Activated T-cell treated with anti-CD3 and anti-CD28 coated beads for 4 hours (primary cell): ENCODE data around the gene GABBR1.

Experiments
- DNase-seq: peaks from one replicate; pipeline ENCODE4 v3.0.0-alpha.2; 2020

The GABBR1 gene

DNA sequence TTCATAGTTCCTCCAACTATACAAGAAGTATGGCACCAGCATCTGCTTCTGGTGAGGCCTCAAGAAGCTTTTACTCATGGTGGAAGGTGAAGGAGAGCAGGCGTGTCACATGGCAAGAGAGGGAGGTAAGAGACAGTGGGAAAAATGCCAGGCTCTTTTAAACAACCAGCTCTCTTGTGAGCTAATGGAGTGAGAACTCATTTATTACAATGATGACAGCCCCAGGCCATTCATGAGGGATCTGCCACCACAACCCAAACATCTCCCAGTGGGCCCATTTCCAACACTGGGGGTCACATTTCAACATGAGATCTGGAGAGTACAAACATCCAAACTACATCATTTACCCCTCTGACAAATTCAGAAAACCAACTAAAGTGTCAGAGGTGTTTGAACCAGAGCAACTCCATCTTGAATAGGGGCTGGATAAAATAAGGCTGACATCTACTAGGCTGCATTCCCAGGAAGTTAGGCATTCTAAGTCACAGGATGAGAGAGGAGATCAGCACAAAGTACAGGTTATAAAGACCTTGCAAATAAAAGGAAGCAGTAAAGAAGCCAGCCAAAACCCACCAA lies 71.3 kb downstream of the GABBR1 start:
- DNase-seq = no peak

DNA sequence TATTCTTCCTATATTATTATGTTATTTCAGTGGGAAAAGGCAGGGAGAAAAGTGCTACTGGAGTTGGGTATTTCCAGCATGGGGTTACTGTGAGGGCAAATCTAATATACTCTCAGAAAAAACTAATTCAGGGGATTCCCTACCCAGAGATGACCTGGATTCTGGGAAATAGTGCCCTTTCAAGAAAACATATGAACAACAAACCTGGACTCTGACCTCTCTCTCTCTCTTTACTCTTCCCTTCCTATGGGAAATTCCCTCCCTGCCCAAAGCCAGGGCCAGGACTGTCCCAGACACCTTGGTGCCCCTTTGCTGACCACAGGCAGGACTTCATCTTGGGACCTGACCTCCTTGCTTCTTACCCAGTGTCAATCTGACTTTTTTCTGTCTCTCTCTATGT lies 71.9 kb downstream of the GABBR1 start:
- no peak for DNase-seq

DNA sequence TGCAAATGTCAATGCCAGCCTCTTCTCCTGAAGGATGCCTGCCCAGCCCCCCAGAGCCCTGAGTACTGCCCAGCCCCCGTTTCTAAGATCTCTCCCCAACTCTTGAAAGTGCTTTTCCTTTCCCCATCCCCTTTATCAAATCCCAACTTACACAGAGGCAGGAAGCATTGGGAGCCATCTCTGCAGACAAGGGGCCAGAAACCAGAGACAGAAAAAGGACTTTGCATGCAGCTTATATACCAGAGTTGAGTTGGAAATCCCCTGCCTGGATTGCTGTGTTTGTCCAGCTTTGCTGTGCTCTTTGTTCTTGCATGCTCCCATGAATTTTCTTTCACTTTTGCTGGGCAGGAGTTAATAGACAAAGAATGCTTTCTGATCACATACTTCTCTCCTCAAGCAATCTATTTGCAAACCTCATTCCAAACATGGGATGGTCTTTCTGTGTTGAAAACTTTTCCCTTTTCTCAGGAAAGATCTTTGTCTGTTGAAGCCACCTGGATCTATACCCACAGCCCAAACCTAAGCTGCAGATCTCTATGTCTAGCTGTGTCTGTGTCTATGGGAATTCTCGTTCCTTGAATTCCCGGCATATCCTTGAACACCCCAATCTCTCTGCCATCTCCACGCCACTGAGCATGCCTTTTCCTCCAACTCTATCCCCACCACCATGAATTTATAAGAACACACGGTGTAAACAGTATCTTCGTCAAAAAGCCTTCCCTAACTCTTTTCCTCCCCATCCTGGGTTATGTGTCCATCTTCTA lies 73.3 kb downstream of the GABBR1 start, which contains the start of gene UBD:
Gene UBD, minus strand, starts transcription at position 209 of the 764 bp plus-strand sequence. Its CDS starts 31 bp downstream, at position 178.
- no peak for DNase-seq

DNA sequence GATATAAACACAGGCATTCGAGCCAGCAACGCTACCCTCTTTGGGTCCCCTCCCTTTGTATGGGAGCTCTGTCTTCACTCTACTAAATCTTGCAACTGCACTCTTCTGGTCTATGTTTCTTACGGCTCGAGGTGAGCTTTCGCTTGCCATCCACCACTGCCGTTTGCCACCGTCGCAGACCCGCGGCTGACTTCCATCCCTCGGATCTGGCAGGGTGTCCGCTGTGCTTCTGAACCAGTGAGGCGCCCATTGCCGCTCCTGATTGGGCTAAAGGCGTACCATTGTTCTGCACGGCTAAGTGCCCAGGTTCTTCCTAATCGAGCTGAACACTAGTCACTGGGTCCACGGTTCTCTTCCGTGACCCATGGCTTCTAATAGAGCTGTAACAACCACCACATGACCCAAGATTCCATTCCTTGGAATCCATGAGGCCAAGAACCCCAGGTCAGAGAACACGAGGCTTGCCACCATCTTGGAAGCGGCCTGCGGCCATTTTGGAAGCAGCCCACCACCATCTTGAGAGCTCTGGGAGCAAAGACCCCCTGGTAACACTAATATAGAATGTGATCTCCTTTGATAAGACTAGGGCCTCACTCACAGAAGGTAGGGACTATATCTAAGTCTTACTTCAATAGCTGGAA lies 74.4 kb downstream of the GABBR1 start:
- no peak for DNase-seq

DNA sequence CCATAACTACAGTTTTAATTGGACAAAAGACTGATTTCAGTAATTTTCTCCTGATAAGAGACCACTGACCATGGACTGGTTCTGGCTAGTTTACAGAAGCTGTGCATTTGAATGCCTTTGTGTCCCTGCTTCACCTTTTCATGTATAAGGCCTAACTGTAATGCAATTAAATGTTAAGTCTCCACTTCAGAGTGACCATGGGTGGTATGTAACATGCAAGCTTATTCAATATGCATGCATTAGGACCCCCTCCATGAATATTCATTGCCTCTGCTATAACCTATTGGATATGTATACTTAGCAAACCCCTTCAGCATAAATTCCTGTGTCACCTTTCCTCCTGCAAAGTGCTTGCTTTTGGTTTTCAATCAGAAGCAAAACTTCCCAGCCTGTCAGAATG lies 75.7 kb downstream of the GABBR1 start:
- DNase-seq = no peak

DNA sequence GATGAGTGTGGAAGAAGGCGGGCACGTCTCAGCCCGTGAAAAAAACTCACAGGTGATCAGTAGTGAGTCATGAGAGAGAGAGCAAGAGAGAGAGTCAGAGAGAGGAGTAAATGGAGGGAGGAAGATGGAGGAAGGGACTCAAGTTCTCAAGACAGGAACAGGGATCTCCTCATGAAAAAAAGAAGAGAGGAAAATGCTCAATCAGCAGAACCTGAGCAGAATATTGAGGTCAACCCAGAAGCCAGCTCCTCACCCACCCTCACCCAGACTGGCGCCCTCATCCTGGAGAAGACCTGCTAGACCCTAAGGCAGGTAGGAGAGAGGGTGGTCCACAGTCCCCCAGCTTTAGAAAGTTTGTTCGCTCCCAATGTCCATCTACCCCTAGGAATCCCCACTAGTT lies 78.2 kb downstream of the GABBR1 start:
- DNase-seq = no peak

DNA sequence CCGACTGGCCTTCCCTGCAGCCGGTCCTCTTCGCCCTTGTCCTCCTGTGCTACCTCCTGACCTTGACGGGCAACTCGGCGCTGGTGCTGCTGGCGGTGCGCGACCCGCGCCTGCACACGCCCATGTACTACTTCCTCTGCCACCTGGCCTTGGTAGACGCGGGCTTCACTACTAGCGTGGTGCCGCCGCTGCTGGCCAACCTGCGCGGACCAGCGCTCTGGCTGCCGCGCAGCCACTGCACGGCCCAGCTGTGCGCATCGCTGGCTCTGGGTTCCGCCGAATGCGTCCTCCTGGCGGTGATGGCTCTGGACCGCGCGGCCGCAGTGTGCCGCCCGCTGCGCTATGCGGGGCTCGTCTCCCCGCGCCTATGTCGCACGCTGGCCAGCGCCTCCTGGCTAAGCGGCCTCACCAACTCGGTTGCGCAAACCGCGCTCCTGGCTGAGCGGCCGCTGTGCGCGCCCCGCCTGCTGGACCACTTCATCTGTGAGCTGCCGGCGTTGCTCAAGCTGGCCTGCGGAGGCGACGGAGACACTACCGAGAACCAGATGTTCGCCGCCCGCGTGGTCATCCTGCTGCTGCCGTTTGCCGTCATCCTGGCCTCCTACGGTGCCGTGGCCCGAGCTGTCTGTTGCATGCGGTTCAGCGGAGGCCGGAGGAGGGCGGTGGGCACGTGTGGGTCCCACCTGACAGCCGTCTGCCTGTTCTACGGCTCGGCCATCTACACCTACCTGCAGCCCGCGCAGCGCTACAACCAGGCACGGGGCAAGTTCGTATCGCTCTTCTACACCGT lies 79.5 kb downstream of the GABBR1 start:
- DNase-seq = no peak

DNA sequence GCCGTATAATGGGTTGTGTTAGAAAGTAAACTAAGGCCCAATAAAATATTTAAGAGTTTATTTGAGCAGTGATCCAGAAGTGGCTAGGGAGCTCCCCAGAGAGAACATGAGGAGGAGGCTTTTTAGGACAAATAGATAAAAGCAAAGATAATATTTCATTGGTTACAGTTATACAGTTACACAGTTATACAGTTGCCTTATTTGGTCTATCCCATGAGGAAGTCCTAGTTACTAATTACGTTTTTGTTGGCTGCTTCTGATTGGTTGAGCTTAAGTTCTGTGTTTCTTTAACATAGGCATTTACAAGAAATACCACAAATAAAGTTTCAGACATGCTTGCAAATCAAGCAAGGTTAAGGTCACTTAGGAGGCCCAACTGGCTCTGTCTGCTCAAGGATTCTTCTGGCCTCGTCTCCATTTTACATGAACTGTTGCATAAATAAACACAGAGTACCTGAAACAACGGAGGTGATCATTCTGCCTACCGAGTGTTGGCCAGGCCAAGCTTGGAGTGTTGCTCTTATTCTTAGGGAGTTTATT lies 80.4 kb downstream of the GABBR1 start:
- no peak for DNase-seq

DNA sequence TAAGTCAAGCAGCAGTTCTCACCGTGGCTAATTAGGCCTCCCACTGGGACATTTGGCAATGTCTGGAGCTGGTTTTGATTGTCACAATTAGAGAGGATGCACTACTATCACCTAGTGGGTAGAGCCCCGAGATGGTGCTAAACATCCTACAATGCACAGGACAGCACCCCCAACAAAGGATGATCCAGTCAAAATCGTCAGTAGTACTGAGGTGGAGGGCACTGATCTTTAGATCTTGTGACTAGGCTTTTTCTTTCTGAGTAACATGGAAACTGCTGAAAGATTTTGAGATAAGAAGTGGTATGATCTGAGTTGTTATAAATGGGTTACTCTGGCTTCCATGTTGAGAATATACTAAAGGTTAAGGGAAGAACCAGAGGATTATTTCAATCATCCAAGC lies 85.4 kb downstream of the GABBR1 start:
- DNase-seq = no peak

DNA sequence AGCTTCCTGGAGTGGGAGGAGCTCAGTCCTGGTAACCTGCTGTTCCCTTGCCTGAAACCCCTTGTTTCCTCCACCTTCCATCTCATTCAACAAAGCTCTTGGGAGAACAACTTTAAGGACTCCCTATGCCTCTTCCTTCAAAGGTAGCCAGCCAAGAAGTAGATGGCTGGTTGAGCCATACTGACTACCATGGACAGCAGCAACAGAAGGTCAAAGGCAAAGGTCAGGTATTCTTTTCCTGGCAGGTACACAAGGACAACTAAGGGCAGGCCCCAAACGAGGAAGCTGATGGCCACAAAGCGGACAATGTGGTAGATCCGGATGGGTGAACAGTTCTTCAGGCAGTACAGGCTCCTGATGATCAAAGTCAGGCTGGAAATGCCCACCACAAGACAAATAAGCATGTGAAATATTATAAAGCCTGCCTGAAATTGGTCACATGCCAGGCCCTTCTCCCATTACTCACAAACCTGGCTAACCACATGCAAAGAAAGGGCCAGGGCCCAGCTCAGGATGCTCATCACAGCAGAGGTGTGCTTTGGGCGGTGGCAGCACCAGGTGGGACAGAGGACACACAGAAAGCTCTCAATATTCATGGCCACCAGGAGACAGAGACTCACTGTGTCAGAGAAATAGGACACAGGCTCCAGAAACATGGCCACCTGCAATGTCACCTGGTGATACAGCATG lies 95.1 kb downstream of the GABBR1 start:
- DNase-seq = no peak

DNA sequence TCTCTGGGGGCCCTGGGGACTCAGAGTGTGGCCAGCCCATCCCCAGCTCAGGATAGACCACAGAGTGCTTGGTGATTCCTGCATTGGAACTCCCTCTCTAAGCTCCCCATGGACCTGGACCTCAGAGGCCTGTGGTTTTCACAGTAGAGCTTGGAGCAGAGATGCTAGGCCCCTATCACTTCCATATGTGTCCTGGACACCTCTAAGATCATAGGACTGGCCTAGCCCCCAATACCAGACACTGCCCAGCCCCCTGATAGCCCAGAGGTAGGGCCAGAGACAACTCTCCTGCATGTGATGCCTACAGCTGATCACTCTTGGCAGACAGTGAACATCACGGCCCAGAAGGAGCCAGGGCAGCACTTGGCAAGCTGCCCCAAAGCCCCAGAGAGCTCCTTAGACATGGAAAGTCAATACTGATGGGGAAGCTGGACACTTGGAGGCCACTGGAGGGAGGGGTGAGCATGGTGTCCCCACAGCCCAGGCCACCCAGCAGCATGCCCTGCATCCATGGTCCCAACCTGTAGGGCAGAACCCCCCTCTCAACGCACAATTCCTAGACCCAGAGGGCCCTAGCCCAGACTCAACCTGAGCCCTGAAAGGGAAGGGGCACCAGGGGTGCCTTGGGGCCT lies 100.5 kb downstream of the GABBR1 start:
- DNase-seq = no peak

DNA sequence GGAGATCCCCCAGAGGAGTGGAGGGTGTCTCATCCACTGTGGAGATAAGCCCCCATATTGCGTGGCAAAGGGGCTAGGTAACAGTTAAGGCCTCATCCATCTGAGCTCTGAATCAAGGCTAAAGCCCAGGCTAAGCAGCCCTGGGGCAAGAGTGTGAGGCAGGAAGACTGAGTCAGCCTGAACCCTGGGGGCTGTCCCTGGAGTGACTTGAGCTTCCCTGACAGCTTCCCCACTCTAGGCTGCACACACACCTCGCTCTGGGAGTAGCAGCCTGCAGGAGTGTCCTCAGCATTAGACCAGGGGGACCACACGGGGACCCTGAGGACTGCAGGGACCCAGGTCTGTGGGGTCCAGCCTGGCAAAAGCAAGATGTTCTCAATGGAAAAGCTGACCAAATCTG lies 101.3 kb downstream of the GABBR1 start:
- no peak for DNase-seq

DNA sequence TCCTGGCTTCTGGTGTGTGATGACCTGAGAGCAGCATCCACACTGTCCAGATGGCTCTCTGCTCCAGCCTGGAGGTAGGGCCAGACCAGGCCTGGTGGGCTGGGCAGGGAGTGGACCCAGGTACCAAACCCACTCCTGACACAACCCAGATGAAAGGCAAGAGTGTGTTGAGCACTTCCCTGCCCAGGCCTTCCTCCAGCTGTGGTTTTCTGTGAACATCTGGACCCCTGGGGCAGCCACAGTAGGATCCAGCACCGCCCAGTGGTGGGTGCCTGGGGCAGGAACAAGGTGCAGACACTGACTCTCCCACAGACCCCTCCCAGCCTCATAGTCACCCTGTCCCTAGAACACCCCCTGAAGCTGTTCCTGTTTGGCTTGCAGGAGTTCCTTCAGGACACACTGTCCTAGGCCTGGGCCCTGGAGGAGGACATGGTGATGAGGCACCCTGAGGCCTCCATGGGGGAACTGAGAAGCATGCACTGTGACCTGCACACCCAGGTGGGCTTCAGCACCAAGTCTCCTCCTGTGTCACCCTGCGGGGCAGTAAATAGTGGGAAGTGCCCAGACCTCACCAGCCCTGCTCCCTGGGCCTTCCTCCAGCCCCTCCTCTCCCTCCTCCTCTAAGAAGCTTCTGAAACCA lies 102.2 kb downstream of the GABBR1 start:
- DNase-seq = no peak

DNA sequence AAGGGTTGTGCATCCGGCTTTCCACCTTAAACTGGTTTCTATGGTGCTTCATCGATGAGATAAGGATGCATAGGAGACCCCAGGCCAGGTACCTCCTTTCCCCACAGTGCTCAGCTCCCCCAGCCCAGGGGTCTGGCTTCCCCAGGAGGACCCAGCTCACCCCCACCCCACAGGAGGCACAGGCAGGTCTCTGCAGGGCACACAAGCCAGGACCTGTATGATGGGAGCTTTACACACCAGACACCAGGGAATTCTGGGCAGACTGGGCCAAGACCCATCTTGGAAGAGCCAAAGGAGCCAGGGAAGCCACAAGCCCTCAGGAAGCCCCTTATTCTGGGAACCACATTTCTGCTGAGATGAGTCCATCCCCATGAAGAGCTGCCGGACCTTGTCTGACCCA lies 103.0 kb downstream of the GABBR1 start:
- DNase-seq = no peak

DNA sequence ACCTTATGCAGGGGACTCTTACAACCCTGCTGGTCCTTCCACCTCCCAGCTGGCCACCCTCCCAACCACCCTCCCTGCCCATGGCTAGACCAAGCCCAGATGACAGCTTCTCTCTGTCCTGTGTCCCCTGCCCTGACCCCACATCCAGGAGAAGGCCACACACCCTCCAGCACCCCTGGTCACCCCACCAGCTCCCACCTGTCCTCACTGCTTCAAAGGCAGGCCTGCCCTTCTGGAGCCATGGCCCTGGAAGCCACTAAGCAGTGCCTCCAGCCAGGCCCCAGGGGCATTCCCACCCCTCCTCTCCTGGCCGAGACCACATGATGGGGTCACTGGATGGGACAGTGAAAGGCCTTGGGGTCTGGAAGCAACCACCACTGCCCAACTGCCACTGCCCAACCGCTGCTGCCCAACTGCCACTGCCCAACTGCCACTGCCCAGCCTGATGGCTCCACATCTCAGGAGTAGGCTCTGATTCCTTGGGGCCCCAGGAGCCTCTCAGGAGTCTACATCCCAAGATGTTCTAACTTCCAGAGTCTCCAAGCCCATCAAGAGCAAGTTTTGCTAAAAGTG lies 103.9 kb downstream of the GABBR1 start:
- no peak for DNase-seq

DNA sequence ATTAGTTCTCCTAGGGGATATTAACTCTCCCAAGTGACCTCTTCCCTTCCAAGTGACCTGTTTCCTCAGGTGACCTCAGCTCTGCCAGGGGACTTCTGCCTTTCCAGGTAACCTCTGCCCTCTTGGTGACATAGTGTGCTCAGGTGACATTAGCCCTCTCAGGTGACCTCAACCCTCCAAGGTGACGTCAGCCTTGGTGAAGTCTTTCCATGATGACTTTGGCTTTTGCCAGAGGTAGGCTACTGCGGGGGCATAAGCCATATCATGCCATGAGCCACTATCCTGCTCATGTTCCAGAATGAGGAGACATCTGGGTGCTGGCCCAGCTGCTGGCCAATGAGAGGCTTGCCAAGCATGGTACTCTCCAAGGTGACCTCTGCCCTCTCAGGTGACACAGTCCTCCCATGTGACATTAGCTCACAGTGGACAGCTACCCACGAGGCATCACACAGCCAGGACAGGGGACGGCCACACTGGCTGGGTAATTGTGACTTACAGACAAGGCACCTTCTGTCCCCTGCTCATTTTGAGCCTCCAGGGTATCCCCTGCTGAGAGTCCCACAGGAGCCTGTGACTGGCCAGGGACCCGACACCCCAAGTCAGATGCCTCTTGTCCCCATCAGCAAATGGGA lies 104.6 kb downstream of the GABBR1 start:
- DNase-seq = no peak

DNA sequence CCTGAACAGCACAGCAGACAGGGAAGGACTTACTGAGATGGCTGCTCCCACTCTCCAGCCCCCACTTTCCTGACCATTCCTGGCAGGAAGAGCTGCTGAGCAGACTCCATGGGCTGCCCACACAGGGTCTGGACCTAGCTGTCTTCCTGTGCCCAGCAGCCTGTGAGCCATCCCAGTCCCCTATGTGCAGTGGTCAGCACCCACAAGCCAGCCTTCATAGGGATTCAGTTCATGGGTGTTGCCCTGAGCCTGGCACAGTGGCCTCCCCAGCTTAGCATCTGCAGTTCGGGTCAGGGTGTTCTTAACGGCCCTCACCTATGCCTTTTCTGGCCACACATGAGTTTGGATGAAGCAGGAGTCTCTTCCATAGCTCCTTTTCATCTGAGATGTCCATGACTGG lies 105.4 kb downstream of the GABBR1 start:
- no peak for DNase-seq

DNA sequence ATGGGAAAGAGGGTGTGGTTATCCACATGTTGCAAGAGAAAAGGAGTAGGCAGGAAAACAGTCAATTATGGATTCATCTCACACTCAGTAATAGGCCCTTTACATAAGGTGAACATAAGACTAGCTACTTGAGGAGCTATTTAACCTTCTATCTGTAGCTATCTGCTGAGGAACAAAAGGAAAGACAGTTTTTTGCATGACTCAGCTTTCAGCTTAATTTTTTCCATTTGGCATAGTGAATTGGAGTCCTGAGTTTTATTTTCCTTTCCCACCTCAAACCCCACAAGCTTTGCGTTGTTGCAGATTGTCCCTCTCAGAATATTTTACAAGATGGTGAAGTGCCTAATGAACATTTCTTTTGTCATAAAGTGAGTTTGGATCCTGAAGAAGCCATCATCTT lies 105.9 kb downstream of the GABBR1 start:
- no peak for DNase-seq

DNA sequence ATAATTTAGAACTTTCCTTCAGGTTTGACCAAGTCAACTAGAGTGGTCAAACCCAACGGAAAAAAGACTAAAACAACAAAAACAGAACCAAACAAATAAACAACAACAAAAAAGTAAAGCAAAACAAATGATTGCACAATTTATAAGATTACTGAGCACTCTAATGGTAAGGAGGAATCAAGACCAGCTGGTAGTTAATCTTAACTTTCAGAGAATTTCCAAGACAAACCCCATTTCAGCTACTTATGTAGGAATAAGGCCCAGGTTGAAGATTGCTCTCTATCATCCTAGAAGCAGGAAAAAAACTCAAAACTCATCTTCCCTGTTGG lies 107.7 kb downstream of the GABBR1 start:
- DNase-seq = no peak

DNA sequence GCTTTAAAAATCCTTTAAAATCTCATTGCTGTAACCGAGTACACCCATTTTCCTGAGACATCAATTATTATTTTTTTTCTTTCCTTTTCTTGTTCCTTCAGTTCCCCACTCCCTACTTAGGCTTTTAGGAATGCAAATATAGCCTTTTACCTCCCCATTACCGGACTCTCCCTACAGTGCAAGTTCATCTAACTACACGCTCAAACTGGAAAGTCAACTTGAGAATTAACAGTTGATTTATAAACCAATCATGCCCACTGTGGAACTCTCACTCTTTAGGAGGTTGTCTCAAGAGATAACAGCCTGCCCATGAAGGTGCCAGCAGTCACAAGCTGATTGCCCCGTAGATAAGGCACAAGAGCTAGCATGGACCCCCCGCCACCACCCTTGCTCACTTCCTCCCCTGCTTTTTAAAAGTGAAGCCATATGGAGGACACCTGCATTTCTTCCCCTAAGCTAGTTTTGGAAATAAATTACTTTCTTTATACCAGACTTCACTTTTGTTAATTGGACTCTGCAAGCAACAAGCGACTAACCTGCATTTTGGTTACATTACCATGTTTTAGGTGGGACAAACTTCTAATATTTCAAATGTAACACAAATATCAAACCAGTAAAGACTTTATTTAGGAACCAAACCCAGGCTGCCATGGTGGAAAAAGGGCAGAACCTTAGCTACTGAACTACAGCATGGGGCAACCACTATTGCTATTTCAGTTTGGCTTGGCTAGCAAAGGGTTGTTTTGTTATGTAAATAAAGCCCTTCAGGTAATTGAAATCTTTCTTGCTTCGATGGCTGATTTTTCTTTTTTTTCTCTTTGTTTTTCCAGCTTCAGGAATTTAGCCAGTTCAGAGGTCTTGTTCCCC lies 108.3 kb downstream of the GABBR1 start:
- DNase-seq = no peak
